DMS153 treated with DMSO at 0.1 percent for 48 hours (cell line): ENCODE measurements around the gene WWC1.
A peak's percentile ranks its signal among the peaks of the same experiment; 100 is the strongest.

Source experiments
- DNase-seq: peaks from one replicate; lab custom pipeline; 2025; ENCODE audit not compliant: unreplicated experiment; lab: John Stamatoyannopoulos, UW

WWC1 gene

DNA sequence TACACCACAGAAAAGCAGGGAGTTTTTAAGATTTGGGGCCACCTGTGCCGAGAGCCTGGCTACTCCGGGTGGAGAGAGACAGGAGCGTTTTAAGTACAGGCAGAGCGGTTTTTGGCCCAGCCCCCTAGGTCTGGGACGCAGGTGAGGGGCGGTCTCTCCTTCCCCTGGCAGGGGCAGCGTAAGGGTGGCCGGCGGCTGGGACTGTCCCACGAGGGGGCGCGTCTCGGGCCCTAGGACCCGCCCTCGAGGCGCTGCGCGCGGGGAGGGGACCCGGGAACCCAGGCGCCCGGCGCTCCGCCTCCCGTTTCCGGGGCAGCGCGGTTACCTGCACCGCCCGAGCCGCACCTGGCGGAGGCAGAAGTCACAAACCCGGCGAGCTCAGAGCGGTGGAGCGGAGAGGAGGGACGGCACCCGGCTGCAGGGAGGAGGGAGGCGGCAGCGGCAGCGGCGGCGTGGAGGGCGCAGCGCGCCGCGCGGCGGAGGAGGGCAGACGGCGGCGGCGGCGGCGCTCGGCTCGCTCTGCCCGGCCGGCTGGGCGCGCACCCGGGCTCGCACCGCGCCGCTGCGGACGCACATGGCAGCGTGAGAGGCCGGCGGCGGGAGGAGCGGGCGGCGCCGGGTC is at the start of gene WWC1:
TSS of gene WWC1 (plus strand) at position 304 of the 622 bp plus-strand sequence. CDS start 508 bp downstream, outside the sequence.
- peak; percentile 42 for DNase-seq

GRCh38 chr5:168244838-168245559 is 46.4 kb upstream of the WWC1 start:
- DNase-seq, result no peak

- DNase-seq, result no peak
These were observed 41.5 kb upstream of the WWC1 start for GRCh38 chr5:168249923-168250322.

- DNase-seq, result no peak
These were observed 40.2 kb upstream of the WWC1 start for GRCh38 chr5:168251259-168251658.

DNA sequence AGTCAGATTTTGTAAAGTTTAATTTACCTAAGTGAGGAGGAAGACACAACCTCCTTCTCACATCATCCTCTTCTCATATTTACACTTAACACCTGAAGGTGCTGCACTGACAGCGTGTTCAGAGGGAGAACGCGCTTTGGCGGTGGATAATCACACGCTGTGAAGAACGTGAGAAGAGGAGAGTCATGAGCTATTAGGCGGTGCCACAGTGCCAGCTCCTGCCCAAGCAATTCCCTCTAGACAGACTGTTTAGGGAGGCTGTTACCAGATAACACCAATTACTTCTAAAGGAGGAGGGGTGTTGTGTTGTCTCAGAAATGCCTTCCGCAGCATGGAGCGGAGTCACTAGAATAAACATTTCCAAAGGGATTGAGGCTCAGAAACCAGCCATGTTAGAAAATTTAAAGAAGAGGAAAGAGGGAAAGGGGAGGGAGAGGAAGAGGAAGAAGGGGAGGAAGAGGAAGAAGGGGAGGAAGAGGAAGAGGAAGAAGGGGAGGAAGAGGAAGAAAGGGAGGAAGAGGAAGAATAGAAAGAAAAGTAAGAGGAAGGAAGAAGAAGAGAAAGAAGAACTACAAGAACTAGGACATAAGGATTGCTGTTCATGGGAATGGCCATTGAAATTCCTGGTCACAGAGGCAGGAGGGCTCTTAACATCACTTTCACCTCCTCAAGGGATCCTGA is 37.3 kb upstream of the WWC1 start:
- DNase-seq, result no peak

DNA sequence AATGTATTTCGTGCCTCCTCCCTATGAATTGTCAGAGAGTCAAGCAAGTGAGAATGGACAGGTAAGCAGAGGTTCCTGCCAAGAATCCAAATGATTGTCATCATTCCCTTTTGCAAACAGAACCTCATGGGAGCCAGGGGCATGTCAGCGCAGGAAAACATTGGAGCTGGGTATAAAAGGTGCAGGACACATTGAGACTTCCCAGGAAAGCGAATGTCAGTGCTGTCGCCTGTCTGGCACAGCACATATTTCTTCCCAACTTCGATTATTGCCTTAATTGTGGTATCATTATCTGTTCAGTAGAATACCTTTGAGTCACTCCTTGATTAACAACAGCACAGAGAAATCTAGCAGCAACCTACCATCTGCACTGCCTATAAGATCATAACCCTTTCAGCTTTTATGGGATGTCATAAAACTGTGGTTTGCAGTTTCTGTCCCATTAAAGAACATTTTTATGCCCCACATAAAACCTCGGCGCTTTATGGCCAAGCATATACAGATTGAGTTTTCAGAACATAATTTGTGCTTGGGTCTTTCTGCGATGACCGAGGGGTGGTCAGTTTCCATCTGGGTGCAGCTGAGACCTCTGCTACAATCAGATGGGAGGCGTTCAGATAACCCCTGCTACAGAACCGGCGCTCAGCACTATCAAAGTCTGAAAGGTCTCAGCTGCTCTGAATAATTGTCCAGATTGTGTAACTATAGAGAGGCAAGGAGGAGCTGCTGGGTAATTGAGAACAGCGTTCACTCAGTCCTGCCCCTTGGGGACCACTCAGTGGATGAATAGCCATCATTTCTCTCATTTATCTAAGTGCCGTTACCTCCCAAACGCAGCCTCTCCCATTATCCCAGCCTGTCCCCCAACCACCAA is 30.9 kb upstream of the WWC1 start:
- DNase-seq, result no peak

DNA sequence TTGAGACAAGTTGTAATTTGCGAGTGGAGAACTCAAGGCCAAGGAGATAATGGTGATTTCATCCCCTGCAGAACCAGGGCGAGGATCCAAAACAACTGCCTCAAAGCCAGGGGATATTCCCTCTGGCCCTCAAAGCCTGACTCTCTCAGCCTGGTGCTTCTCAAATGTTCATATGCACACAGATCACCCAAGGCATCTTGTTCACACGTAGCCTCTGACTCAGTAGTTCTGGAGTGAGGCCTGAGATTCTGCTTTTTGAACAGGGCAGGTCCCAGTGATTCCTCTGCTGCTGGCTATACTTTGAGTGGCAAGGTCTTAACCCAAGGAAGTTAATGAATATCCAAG is 30.2 kb upstream of the WWC1 start:
- no peak for DNase-seq

DNA sequence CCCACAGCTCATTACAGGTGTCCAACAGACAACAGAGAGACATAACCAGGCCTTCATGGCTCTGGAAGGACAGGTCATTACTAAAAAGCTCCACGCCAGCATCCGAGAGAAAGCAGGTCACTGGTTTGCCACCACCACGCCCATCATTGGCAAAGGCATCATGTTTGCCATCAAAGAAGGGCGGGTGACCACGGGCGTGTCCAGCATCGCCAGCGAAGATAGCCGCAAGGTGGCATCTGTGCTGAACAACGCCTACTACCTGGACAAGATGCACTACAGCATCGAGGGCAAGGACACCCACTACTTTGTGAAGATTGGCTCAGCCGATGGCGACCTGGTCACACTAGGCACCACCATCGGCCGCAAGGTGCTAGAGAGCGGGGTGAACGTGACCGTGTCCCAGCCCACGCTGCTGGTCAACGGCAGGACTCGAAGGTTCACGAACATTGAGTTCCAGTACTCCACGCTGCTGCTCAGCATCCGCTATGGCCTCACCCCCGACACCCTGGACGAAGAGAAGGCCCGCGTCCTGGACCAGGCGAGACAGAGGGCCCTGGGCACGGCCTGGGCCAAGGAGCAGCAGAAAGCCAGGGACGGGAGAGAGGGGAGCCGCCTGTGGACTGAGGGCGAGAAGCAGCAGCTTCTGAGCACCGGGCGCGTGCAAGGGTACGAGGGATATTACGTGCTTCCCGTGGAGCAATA is 29.3 kb upstream of the WWC1 start:
- no peak for DNase-seq

- DNase-seq, result no peak
These were observed 28.3 kb upstream of the WWC1 start for GRCh38 chr5:168263121-168263520.

DNA sequence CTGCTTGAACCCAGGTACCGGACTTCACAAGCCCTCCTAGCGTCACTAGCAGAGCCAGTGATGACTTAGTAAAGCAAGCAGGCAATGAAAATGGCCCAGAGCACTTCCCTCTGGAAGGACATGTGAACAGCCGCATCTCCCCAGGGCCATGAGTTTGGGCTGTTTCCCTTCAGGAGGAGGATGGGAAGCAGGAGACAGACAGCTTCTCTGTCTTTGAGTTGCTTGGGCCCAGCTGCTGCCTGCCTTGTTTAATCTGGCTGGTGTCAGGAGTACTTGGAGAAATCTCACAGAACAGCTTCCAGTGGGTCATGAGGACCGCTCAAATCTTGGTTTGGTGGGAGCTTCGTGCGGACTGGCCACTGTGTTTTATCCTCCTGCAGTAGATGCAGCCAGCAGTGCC is 25.4 kb upstream of the WWC1 start:
- no peak for DNase-seq

GRCh38 chr5:168268949-168269936 is 22.2 kb upstream of the WWC1 start:
- DNase-seq, result peak; percentile 16

GRCh38 chr5:168269937-168270330 is 21.5 kb upstream of the WWC1 start:
- DNase-seq, result no peak

- no peak for DNase-seq
These were observed 21.0 kb upstream of the WWC1 start for GRCh38 chr5:168270476-168270875.

GRCh38 chr5:168273056-168273980 is 18.1 kb upstream of the WWC1 start:
- no peak for DNase-seq

DNA sequence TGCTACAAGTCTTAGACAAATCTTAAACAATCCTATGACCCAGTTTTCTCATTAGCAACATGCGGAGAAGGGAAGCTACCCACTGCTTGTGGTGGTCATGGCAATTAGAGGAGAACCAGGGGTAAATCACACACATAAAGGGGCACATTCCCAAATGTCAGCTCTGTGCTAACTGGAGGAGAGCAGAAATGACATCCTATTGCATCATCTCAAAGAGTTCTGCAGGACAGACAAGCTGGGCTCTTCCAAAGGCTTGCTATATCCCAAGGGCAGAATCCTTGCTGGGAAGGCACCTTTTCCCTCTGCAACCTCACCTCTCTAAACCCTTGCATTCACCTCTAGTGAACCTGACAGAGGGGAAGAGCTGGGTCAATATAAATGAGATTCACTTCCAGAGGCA is 17.0 kb upstream of the WWC1 start:
- DNase-seq, result no peak

GRCh38 chr5:168275940-168276339 is 15.5 kb upstream of the WWC1 start:
- no peak for DNase-seq

- DNase-seq, result no peak
These were observed 9.3 kb upstream of the WWC1 start for GRCh38 chr5:168282120-168282519.

- DNase-seq, result no peak
These were observed 6.6 kb upstream of the WWC1 start for GRCh38 chr5:168284809-168285208.

DNA sequence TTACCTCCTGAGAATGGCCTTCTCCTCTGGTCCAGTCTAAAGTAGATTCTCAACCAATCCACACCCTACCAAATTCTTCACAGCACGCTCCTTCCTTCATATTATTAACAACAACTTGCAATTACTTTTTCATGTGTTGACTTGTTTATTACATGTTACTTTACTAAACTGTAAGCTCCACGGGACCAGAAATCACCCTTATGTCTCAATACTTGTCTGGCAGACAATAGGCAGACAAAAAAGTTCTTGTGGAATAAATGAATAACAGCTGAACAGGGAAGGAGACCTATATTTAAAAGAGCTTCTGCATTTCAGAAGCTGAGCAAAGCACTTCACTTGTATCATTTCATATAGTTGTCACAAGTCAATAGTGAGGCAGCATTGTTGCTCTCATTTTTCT is 5.7 kb upstream of the WWC1 start:
- no peak for DNase-seq
